Left ventricle myocardium superior (tissue), 1 donor: ENCODE data around the gene PRPF38B. TPM values are rescaled to one million over a fixed set of nuclear protein-coding genes. Genes with fewer than 3 reads are reported as not detected.

Experiments used
- ATAC-seq: fragments of 200-7000 bp; cut with Tn5 transposase; one replicate; pipeline ENCODE4 v1.9.1; 2020; ENCODE audit warnings: mild to moderate bottlenecking, moderate library complexity
- DNase-seq: peaks from one replicate; pipeline ENCODE4 v3.0.0-alpha.2; 2020
- intact Hi-C: fragments of 100-400 bp; cut with micrococcal nuclease; formaldehyde crosslinking; loops from one replicate; pipeline ENCODE4 v1.11.0; 2022
- total RNA-seq: library from RNA; stranded (reverse); fragmentation: NEBNext Ultra II Directional; extraction: Animal tissue kit (Norgen Biotek cat#: 25700); gene quantifications from one replicate; pipeline ENCODE4 v1.2.1, GENCODE V29; 2021
- donor health status: DM: no; HTN: yes; CAD: no; lungs with severe emphysema.

The PRPF38B gene
- total RNA-seq, 1 donor from 2014 or later = 20.8 TPM

DNA sequence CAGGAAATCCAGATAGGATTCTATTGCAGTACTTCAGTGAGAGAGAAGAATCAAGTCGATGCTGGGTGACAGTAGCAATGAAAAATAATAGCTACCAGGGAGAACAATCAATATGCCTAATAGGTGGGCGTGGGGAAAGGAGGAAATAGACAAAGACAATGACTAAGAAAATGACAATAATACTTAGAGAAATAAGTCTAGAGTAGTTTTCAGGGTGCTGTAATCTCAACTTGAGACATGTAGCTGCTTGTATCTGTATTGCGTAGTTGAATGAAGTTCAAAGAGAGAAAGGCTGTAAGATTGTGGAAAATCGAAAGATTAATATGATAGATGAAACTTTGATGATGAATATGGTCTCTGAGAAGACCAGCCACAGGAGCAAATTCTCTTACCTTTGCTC lies 57.0 kb downstream of the PRPF38B start:
- DNase-seq = no peak
- intact Hi-C loops = no loop called here

DNA sequence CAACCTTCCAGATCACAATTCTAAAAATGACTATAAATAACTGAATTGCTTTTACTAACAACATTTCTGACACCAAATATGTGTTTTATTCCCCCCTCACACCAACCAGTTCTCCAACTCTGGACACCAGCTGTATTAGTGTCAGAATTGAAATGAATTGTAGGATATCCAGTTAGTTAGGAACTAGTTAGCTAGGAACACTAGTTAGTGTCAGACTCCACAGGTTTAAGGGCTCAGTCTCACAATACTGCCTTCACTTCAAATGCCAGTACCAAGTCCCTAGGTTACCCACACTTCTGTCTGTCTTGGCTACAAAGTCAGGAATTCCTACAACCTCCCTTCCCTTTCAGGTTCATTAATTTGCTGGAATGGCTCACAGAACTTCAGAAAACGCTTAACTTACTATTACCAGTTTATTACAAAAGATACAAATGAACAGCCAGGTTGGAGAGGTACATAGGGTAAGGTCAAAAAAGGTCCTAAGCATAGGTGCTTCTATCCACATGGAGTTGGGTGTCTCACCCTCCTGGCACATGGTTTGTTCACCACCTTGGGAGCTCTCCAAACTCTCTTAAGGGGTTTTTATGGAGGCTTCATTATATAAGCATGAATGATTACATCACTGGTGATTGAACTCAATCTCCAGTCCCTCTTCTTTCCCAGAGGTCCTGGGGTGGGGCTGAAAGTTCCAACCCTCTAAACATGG lies 58.5 kb downstream of the PRPF38B start:
- DNase-seq = no peak
- intact Hi-C loops = no loop called here
- no peak for ATAC-seq

More for the DNA sequence above, 57.0 kb downstream of the PRPF38B start:
- ATAC-seq = no peak

Other genes starting within 250 kb of the PRPF38B start
- not detected for gene NBPF6, start 242.0 kb upstream of the PRPF38B start, total RNA-seq
- 5.0 TPM for gene EEIG2, start 132.2 kb upstream of the PRPF38B start, total RNA-seq
- gene HENMT1, start 31.2 kb upstream of the PRPF38B start, total RNA-seq = 1.2 TPM
- gene FNDC7, start 20.6 kb downstream of the PRPF38B start, total RNA-seq = not detected
- 23.3 TPM for gene STXBP3, start 54.4 kb downstream of the PRPF38B start, total RNA-seq
- gene AKNAD1, start 164.8 kb downstream of the PRPF38B start, total RNA-seq = not detected
- 4.9 TPM for gene GPSM2, start 184.7 kb downstream of the PRPF38B start, total RNA-seq